SK-N-SH (cell line): ENCODE measurements around the gene GOT1.

Source experiments
- ELF1 ChIP-seq: IDR thresholded peaks from 2 replicates; pipeline ENCODE4 v1.4.0; 2012
- GABPA ChIP-seq: IDR thresholded peaks from 2 replicates; pipeline ENCODE4 v1.4.0; 2012; ENCODE audit warnings: low read depth, mild to moderate bottlenecking
- IRF3 ChIP-seq: fragments of 150-350 bp; IDR thresholded peaks from 2 replicates; pipeline ENCODE4 v1.6.1; 2016; ENCODE audit warnings: mild to moderate bottlenecking, low read depth, low read length
- JUND ChIP-seq: IDR thresholded peaks from 2 replicates; pipeline ENCODE4 v1.4.0; 2012
- POLR2AphosphoS5 ChIP-seq: IDR thresholded peaks from 2 replicates; pipeline ENCODE4 v1.6.1; 2012; ENCODE audit warnings: low read depth, low read length
- RCOR1 ChIP-seq: fragments of 150-350 bp; IDR thresholded peaks from 2 replicates; pipeline ENCODE4 v1.6.1; 2017; ENCODE audit warnings: antibody characterized with exemption, low read length
- USF2 ChIP-seq: fragments of 150-350 bp; IDR thresholded peaks from 2 replicates; pipeline ENCODE4 v1.6.1; 2017; ENCODE audit warnings: antibody characterized with exemption, low read length, low read depth, borderline replicate concordance
- TF ChIP-seq, protein P1 (sequence below): fragments of 200-600 bp; sonication (generic); IDR thresholded peaks from 2 replicates; pipeline ENCODE4 v1.6.1; 2017; ENCODE audit warnings: antibody characterized with exemption, mild to moderate bottlenecking, moderate library complexity
- TF ChIP-seq, protein P2 (sequence below): IDR thresholded peaks from 2 replicates; pipeline ENCODE4 v1.6.1; 2012; ENCODE audit warnings: mild to moderate bottlenecking, low read depth, low read length, moderate library complexity
- TF ChIP-seq, protein P3 (sequence below): IDR thresholded peaks from 2 replicates; pipeline ENCODE4 v1.4.0; 2012; ENCODE audit warnings: low read depth

GRCh38 chr10:99353182-99353581 lies 77.2 kb downstream of the GOT1 start:
- TF ChIP-seq JUND (no peak), GABPA (no peak), POLR2AphosphoS5 (no peak), RCOR1 (no peak), USF2 (no peak), ELF1 (no peak), IRF3 (no peak)
- TF ChIP-seq, protein P1, sequence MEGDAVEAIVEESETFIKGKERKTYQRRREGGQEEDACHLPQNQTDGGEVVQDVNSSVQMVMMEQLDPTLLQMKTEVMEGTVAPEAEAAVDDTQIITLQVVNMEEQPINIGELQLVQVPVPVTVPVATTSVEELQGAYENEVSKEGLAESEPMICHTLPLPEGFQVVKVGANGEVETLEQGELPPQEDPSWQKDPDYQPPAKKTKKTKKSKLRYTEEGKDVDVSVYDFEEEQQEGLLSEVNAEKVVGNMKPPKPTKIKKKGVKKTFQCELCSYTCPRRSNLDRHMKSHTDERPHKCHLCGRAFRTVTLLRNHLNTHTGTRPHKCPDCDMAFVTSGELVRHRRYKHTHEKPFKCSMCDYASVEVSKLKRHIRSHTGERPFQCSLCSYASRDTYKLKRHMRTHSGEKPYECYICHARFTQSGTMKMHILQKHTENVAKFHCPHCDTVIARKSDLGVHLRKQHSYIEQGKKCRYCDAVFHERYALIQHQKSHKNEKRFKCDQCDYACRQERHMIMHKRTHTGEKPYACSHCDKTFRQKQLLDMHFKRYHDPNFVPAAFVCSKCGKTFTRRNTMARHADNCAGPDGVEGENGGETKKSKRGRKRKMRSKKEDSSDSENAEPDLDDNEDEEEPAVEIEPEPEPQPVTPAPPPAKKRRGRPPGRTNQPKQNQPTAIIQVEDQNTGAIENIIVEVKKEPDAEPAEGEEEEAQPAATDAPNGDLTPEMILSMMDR: no peak
- TF ChIP-seq, protein P2, sequence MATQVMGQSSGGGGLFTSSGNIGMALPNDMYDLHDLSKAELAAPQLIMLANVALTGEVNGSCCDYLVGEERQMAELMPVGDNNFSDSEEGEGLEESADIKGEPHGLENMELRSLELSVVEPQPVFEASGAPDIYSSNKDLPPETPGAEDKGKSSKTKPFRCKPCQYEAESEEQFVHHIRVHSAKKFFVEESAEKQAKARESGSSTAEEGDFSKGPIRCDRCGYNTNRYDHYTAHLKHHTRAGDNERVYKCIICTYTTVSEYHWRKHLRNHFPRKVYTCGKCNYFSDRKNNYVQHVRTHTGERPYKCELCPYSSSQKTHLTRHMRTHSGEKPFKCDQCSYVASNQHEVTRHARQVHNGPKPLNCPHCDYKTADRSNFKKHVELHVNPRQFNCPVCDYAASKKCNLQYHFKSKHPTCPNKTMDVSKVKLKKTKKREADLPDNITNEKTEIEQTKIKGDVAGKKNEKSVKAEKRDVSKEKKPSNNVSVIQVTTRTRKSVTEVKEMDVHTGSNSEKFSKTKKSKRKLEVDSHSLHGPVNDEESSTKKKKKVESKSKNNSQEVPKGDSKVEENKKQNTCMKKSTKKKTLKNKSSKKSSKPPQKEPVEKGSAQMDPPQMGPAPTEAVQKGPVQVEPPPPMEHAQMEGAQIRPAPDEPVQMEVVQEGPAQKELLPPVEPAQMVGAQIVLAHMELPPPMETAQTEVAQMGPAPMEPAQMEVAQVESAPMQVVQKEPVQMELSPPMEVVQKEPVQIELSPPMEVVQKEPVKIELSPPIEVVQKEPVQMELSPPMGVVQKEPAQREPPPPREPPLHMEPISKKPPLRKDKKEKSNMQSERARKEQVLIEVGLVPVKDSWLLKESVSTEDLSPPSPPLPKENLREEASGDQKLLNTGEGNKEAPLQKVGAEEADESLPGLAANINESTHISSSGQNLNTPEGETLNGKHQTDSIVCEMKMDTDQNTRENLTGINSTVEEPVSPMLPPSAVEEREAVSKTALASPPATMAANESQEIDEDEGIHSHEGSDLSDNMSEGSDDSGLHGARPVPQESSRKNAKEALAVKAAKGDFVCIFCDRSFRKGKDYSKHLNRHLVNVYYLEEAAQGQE: no peak
- TF ChIP-seq, protein P3, sequence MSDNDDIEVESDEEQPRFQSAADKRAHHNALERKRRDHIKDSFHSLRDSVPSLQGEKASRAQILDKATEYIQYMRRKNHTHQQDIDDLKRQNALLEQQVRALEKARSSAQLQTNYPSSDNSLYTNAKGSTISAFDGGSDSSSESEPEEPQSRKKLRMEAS: no peak
